Nephron (organoid): ENCODE data around the gene DCAF4.

ENCODE experiments used
- H3K27ac Mint-ChIP-seq, 3 experiments: 2 replicates each; pipeline ENCODE4 v1.8.0; 2020; ENCODE audit warnings: mixed read lengths in 3 of 3, mild to moderate bottlenecking in 2 of 3, moderate library complexity in 1 of 3
- H3K27me3 Mint-ChIP-seq: 2 replicates; pipeline ENCODE4 v1.8.0; 2021; ENCODE audit warnings: low read depth, mild to moderate bottlenecking, moderate library complexity, mixed read lengths
- H3K36me3 Mint-ChIP-seq: 2 replicates; pipeline ENCODE4 v1.8.0; 2020; ENCODE audit warnings: low read depth, mixed read lengths
- H3K4me1 Mint-ChIP-seq: 2 replicates; pipeline ENCODE4 v1.8.0; 2020; ENCODE audit warnings: mixed read lengths
- H3K4me3 Mint-ChIP-seq, 3 experiments: 2 replicates each; pipeline ENCODE4 v1.8.0; 2020; ENCODE audit warnings: mild to moderate bottlenecking in 3 of 3, mixed read lengths in 3 of 3, moderate library complexity in 2 of 3
- H3K9me3 Mint-ChIP-seq: 2 replicates; pipeline ENCODE4 v1.8.0; 2020; ENCODE audit warnings: mixed read lengths
- TF ChIP-seq, protein P1 (sequence below), 3 experiments: fragments of 200-600 bp; sonication (generic); IDR thresholded peaks; one replicate each; pipeline ENCODE4 v1.5.0; 2021; ENCODE audit warnings: antibody characterized with exemption in 3 of 3; ENCODE audit not compliant: unreplicated experiment in 3 of 3

DCAF4 gene

DNA sequence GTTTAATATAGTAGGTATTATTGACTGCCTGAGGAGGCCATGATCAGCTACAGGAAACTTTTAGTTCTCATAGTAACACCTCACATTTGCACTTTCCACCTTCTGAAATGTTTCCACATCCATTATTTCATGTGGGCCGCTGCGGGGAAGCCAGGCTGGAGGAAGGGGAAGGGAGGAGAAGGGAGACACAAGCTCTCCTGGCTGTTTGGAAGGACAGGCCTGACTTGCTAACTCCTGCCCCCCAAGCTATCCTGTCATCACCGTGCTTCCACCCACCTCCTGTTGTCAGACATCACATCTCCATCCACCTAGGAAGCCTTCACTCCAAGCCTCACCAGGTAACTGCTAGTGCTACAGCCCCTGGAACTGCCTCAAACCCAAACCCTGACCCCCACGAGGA lies 41.9 kb upstream of the DCAF4 start:
- Mint-ChIP-seq H3K4me3 (no peak overlapping the region), H3K4me1 (peaks cover 29% of the 10 kb centered on the region), H3K9me3 (peaks cover 2% of the 10 kb centered on the region), H3K36me3 (peaks cover 12% of the 10 kb centered on the region), H3K27me3 (peaks cover 31% of the 10 kb centered on the region), H3K27ac (no peak overlapping the region)
- TF ChIP-seq, protein P1, sequence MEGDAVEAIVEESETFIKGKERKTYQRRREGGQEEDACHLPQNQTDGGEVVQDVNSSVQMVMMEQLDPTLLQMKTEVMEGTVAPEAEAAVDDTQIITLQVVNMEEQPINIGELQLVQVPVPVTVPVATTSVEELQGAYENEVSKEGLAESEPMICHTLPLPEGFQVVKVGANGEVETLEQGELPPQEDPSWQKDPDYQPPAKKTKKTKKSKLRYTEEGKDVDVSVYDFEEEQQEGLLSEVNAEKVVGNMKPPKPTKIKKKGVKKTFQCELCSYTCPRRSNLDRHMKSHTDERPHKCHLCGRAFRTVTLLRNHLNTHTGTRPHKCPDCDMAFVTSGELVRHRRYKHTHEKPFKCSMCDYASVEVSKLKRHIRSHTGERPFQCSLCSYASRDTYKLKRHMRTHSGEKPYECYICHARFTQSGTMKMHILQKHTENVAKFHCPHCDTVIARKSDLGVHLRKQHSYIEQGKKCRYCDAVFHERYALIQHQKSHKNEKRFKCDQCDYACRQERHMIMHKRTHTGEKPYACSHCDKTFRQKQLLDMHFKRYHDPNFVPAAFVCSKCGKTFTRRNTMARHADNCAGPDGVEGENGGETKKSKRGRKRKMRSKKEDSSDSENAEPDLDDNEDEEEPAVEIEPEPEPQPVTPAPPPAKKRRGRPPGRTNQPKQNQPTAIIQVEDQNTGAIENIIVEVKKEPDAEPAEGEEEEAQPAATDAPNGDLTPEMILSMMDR (IDR thresholded peaks at IDR 0.05; ENCODE audit: unreplicated experiment in 3 of 3), result no peak

DNA sequence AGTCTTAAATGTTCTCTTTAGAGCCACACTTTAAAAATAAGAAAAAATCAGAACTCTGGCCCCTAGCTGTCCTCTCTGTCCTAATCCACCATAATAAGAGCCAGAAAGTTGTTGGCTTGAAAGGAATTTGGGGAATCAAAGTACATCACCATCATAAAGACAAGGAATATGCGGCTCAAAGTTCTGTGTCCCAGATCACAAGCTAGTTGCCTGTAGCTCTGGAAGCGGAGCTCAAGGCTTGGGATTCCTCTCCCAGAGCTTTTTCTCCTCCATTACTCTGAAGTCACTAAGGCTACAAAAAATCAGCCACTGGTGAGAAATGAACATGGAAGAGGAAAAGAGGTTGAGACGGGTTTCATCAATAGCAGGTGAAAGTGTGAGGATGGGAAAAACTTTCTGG lies 38.8 kb upstream of the DCAF4 start:
- TF ChIP-seq, protein P1 (IDR thresholded peaks at IDR 0.05; ENCODE audit: unreplicated experiment in 3 of 3), result no peak
- peaks cover 55% of the 10 kb centered on the region for H3K27me3 Mint-ChIP-seq

DNA sequence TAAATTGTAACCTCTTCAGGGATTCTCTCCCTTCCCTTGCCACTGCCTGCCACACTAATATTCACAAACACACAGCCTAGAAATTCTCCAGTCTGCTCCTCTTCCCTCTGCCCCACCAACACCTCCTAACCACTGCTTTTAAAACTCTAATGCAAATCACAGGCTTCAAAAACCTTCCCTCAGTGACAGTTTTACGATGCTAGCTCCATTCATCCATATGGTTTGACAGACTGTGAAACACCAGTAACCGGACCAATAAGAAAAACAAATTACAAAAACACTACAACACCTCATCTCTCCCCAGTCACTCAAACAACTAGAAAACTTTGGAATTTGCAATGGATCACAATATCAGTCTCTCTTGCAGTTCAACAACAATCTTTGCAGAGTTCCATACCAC lies 38.1 kb upstream of the DCAF4 start:
- peaks cover 2% of the 10 kb centered on the region for H3K9me3 Mint-ChIP-seq
- peaks cover 14% of the 10 kb centered on the region for H3K4me1 Mint-ChIP-seq
- TF ChIP-seq, protein P1 (IDR thresholded peaks at IDR 0.05; ENCODE audit: unreplicated experiment in 3 of 3), result no peak
- peak overlapping the region in 1 of 3 experiments; percentile 2 for H3K4me3 Mint-ChIP-seq
- H3K27me3 Mint-ChIP-seq, result peaks cover 61% of the 10 kb centered on the region
- peaks cover 12% of the 10 kb centered on the region for H3K36me3 Mint-ChIP-seq
- peak overlapping the region in 2 of 3 experiments; percentile 10 to 40 for H3K27ac Mint-ChIP-seq

More for the DNA sequence above, 38.8 kb upstream of the DCAF4 start:
- H3K9me3 Mint-ChIP-seq, result peaks cover 2% of the 10 kb centered on the region
- H3K36me3 Mint-ChIP-seq, result peaks cover 12% of the 10 kb centered on the region
- peaks cover 15% of the 10 kb centered on the region for H3K4me1 Mint-ChIP-seq
- H3K4me3 Mint-ChIP-seq, result no peak overlapping the region
- H3K27ac Mint-ChIP-seq, result peak overlapping the region in 1 of 3 experiments; percentile 28

DNA sequence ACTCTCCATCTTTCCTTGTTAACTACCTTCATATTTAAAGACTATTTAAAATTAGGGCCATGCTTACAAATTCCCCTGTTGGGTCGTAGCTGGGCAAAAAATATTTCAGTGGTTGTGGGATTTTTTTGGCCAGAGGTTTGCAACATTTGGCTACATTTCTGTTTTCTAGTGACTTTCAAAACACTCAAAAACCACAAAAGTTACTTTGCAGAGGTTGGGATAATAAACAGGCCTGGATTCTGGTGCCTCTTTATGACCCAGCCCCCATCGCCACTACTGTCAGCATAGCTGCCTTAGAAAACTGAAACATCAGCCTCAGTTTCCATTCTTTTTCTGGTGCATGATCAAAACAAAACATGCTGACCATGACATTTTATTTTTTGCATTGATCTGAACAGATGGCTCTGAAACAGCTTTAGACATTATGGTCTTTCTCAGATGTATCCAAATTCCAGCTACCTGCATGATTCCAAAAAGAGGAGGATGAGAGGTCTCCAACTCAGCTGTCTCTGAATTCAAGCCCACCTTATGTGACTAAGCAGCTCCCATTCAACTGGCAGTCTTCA lies 37.5 kb upstream of the DCAF4 start:
- TF ChIP-seq, protein P1 (IDR thresholded peaks at IDR 0.05; ENCODE audit: unreplicated experiment in 3 of 3), result no peak
- peaks cover 2% of the 10 kb centered on the region for H3K9me3 Mint-ChIP-seq
- peaks cover 63% of the 10 kb centered on the region for H3K27me3 Mint-ChIP-seq
- H3K36me3 Mint-ChIP-seq, result peaks cover 12% of the 10 kb centered on the region
- peaks cover 14% of the 10 kb centered on the region for H3K4me1 Mint-ChIP-seq
- peak overlapping the region in 1 of 3 experiments; percentile 40 for H3K27ac Mint-ChIP-seq
- H3K4me3 Mint-ChIP-seq, result no peak overlapping the region

DNA sequence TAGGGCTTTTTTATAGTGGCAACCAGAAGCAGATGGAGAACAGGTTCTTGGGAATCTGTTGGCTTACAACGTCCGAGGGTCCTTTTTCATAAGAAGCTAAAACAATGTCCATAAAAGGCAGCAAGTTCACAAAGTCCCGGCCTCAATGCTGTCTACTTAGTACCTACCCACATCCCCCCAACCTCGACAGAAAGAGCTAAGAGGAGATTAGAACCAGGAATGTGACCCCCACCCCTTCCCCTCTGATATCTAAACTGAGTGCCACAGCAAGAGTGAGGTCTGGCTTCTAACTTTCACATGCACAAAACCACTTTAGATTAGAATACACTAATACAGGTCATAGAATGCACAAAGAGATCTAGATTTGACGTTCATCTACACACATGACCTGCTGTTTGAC lies 36.9 kb upstream of the DCAF4 start:
- no peak overlapping the region for H3K27ac Mint-ChIP-seq
- peaks cover 2% of the 10 kb centered on the region for H3K9me3 Mint-ChIP-seq
- peaks cover 12% of the 10 kb centered on the region for H3K36me3 Mint-ChIP-seq
- H3K4me1 Mint-ChIP-seq, result peaks cover 21% of the 10 kb centered on the region
- H3K4me3 Mint-ChIP-seq, result peak overlapping the region in 1 of 3 experiments; percentile 9
- peaks cover 69% of the 10 kb centered on the region for H3K27me3 Mint-ChIP-seq
- TF ChIP-seq, protein P1 (IDR thresholded peaks at IDR 0.05; ENCODE audit: unreplicated experiment in 3 of 3), result no peak

DNA sequence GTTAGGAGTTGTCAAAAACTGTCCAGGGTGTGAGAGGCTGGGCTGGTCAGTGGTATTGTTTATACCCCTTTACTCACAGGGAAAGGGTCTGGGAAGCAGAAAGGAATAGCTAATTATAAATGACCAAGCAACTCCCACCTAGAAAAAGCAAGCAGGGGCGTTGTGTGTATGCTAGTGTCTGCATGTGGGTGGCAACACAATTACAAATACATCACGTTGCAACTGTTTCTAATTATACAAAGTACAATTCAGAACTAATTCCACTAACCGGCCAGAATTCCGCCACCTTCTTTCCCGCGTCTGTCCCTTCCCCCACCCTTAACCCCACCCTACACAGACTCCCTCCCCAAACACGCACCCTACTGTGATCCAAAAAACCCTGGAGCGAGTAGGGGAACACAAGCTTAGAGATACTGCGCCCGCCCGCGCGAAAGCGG lies 34.6 kb upstream of the DCAF4 start:
- H3K9me3 Mint-ChIP-seq, result peaks cover 2% of the 10 kb centered on the region
- peaks cover 7% of the 10 kb centered on the region for H3K36me3 Mint-ChIP-seq
- peaks cover 34% of the 10 kb centered on the region for H3K4me1 Mint-ChIP-seq
- H3K27me3 Mint-ChIP-seq, result peaks cover 75% of the 10 kb centered on the region
- TF ChIP-seq, protein P1 (IDR thresholded peaks at IDR 0.05; ENCODE audit: unreplicated experiment in 3 of 3), result no peak
- peak overlapping the region; percentile 97 to 100 (median 98) for H3K4me3 Mint-ChIP-seq
- H3K27ac Mint-ChIP-seq, result peak overlapping the region in 1 of 3 experiments; percentile 77
